Loucy (cell line): ENCODE data around the gene ATN1.

Experiments
- EZH2phosphoT487 ChIP-seq: fragments of 200-600 bp; IDR thresholded peaks from 2 replicates; pipeline ENCODE4 v1.6.1; 2018; ENCODE audit warnings: antibody characterized with exemption, mild to moderate bottlenecking, moderate library complexity, borderline replicate concordance
- TF ChIP-seq, protein P1 (sequence below): fragments of 200-600 bp; sonication (generic); conservative IDR thresholded peaks from 2 replicates; pipeline ENCODE4 v1.5.1; 2014; ENCODE audit warnings: mild to moderate bottlenecking, antibody characterized with exemption, low read length

DNA sequence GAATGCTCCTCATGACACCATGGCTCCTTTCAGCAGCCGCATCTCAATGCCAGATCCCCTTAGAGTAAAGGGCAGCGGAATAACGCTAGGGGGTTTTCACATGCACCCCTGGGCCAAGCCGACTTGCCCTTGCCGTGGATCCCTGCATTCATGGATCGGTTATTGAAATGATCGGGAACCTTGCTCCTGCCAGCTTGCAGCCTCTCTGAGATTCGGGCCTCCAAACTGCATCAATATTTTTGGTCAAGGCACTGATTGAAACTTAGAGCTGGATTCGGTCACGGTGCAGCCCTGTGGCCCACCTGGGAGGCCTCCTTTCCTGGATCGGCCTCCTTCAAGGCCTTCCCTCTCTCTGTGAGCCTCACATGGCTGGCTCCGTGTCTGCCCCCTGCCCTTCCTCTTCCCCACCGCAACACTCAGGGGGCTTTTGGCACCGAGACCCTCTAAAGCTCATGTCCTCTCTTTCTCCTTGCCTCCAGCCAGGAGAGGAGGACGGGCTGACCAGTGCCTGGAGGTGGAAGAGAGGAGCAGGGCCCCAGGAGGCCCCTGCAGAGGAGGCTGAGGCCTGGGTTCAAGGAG, 25.2 kb downstream of the ATN1 start:
- TF ChIP-seq, protein P1, sequence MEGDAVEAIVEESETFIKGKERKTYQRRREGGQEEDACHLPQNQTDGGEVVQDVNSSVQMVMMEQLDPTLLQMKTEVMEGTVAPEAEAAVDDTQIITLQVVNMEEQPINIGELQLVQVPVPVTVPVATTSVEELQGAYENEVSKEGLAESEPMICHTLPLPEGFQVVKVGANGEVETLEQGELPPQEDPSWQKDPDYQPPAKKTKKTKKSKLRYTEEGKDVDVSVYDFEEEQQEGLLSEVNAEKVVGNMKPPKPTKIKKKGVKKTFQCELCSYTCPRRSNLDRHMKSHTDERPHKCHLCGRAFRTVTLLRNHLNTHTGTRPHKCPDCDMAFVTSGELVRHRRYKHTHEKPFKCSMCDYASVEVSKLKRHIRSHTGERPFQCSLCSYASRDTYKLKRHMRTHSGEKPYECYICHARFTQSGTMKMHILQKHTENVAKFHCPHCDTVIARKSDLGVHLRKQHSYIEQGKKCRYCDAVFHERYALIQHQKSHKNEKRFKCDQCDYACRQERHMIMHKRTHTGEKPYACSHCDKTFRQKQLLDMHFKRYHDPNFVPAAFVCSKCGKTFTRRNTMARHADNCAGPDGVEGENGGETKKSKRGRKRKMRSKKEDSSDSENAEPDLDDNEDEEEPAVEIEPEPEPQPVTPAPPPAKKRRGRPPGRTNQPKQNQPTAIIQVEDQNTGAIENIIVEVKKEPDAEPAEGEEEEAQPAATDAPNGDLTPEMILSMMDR: no peak
- no peak for TF ChIP-seq EZH2phosphoT487
